Femur (tissue), 1 donor: ENCODE measurements around the gene NPB.

Experiments
- DNase-seq: peaks from one replicate; pipeline ENCODE4 v3.0.0-alpha.2; 2017

NPB gene

GRCh38 chr17:81927653-81928543 lies 25.9 kb downstream of the NPB start, which contains the start of gene MAFG:
Gene MAFG, minus strand, starts transcription at chr17:81927735. Its CDS starts 4,550 bp downstream, at chr17:81923185.
- DNase-seq, result peak; percentile 97

DNA sequence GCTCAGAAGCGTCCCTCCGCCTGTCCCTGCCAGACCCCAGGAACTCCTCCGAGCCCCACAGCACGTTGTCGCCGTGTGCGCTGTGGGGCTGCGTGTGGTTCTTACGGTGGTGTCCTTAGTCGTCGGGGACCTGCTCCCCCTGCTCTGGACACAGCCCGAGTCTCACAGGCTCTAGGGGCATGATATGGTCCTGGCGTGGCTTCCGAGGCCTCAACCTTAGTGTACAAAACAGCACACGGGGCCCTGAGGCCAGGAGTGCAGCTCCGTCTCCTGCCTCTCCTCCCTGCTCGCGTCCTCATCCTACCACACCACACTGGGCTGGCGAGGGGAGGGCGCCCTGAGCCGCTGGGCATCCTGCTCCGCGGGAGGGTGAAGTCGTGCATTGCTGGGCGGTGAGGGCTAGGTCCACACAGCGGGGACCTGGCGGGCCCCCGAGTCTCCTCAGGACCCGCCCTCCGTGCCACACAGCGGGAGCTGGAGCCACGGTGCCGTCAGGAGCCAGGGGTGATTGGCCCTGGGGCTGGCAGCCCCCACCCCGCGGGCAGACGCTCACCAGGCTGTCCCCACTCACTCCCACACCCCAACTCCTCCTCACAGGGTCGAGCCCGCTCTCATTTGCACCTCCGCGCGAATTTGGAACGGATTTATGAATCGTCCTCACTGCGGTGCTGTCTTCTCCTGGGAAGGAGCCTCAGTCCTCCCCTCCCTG lies 26.7 kb downstream of the NPB start:
- DNase-seq, result no peak

DNA sequence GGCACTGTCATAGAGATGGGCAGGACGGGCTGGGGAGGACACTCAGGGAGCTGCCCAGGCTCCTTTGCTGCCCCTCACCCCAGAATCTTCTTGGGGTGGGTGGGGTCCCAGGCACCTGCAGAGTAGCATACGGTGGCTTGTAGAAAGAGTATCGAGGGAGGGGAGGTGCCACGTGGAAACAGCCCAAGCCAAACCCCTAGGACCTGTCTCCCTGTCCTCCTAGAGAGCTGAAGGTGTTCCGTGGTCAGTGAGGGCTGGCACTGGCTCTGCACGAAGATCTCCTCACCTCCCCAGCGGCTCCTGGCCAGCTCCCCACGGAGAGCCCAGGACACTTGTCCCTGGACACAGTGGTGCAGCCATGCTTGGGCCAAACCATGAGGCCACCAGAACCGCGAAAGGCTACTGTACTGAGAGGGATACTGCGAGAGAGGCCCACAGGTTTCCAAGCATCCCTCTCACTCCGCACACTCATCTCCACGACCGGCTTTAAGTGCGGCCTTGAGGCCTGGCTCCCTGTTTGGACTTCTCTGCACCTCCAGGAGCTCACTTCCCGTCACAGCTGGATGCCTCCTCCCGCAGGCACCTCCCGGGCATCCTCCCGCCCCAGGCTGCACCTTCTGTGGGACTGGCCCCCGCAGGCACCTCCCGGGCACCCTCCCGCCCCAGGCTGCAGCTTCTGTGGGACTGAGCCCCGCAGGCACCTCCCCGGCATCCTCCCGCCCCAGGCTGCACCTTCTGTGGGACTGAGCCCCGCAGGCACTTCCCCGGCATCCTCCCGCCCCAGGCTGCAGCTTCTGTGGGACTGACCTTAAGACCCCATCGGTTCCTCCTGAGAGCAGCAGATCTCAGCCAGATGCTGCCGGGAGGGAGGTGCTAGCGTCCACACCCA lies 27.5 kb downstream of the NPB start:
- DNase-seq, result no peak

- DNase-seq, result no peak
These were observed 28.4 kb downstream of the NPB start for GRCh38 chr17:81930142-81931125.

GRCh38 chr17:81931189-81931556 lies 29.1 kb downstream of the NPB start:
- DNase-seq, result no peak

GRCh38 chr17:81931557-81932332 lies 29.7 kb downstream of the NPB start:
- DNase-seq, result no peak

DNA sequence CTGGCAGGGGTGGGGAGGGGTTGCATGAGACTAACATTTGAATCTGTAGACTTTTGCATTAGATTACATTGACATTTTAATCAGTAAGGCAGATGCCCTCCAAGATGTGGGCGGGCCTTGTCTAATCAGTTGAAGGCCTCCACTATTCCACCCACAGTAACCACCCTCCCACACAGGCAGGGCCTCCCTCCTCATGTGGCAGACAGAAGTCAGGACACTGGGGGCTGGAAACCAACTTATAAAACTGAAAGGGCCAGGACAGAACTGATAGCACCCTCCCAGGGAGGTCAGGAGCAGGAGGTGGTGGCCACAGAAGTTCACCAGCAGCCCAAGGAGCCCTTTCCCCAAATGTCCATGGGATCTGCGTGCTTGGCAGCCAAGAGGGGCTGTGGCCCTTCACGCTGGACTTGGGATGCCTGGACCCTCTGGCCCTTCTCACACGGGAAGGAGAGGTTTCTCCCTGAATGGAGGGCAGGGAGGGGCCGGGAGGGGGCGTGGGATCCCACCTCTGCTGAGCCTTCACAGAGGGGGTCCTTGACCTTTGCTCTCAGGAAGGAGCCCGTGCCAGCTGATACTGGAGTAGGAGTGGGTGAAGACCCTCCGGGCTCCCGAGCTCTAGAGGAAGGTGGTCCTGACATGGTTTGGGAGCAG lies 30.4 kb downstream of the NPB start:
- DNase-seq, result no peak

DNA sequence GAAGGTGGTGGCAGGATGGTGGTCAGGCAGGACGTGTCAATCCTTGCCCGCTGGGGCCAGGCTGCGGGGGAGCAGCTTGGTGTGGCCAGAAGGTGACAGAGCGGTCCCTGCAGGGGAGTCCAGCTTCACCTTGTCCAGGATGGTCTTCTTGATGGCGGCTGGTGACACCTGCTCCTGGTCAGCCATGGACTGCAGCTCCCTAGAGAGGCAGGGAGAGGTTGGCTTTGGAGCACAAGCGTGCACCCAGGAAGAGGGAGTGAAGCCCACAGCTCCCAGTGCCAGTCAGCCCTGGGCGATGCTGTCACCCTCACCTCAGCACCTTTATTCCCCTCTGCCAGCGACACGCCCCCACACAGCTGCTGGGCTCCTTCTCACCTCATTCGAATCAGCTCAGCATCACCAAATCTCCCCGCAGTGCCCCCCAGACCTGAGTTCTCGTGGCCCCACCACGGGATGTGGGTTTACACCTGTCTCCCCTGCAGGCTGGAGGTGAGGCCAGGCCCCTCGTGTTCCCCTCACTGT lies 31.2 kb downstream of the NPB start:
- DNase-seq, result no peak

GRCh38 chr17:81934098-81934757 lies 32.2 kb downstream of the NPB start:
- no peak for DNase-seq

GRCh38 chr17:81934850-81935708 lies 33.0 kb downstream of the NPB start:
- peak; percentile 24 for DNase-seq

GRCh38 chr17:81935709-81936084 lies 33.7 kb downstream of the NPB start:
- no peak for DNase-seq

DNA sequence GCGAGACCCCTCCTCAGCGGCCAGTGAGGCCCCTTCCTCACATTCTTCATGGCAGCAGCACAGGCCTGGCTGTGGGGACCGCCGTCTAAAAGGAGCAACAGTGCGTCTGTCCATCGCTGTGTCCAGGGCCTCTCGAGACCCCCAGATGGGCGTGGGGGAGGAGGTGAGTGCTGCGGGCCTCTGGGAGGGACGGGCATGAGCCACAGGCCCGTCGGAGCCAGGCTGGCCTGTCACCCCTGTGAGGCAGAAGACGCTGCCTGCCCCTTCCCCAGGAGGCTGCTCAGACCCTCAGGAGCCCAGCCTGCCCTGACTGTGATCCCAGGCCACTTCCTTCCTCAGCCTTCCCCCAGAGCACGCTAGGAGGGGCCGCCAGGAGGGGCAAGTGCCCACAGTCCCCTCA lies 37.2 kb downstream of the NPB start:
- no peak for DNase-seq

GRCh38 chr17:81939881-81940385 lies 37.9 kb downstream of the NPB start:
- DNase-seq, result peak; percentile 51

- peak; percentile 20 for DNase-seq
These were observed 38.8 kb downstream of the NPB start for GRCh38 chr17:81940538-81941483.

DNA sequence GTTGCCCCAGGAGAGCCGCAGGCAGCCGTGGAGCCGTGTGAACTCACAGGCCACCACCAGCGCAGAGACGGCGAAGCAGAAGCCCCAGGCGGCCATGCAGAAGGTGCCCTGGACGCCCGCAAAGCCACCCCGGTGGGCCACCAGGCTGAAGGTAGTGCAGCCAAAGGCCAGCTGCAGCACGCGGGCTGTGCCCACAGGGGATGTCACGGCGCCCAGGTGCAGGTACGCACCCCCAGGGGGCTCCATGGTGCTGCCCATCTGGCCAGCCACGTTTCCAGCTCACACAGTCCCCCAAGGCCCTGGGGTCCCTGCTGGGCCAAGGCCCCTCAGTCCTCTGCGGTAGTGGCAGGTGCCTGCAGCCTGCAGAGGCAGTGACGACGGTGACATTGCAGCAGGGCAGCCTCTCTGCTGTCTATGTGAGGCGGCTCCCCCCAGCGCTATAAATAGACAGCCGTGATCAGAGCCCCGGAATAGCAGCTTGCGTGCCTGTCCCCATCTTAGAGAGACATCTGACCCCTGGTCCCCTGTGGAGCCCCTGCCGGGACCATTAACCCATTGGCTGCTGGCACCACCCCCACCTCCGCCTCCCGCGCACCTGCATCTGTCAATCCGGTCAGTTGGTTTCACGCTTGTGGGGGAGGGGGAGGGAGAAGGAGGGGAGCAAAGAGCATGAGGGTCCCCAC lies 39.6 kb downstream of the NPB start:
- DNase-seq, result peak; percentile 79

- no peak for DNase-seq
These were observed 40.1 kb downstream of the NPB start for GRCh38 chr17:81942167-81942553.

DNA sequence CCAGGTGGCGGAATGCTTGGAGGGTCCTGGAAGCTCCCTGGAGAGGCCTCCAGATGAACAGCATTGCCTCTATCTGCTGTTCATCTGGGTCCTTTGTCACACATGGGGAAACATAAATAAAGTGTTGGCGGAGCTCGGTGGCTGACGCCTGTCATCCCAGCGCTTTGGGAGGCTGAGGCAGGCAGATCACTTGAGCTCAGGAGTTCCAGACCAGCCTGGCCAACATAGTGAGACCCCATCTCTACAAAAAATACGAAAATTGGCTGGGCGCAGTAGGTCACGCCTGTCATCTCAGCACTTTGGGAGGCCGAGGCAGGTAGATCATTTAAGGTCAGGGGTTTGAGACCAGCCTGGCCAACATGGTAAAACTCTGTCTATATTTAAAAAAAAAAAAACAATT lies 42.8 kb downstream of the NPB start:
- no peak for DNase-seq
